A549 (cell line): ENCODE data around the gene ASMT. TPM values are rescaled to one million over a fixed set of nuclear protein-coding genes. Genes with fewer than 3 reads are reported as not detected.
"Not testable (repeated sequence)": the region's sequence is repeated elsewhere in the genome, so short reads cannot be mapped to it uniquely, and the experiment has no call there.

Source experiments
- ATAC-seq, 2 experiments: fragments of 200-7000 bp in 1 of 2; fragments of >200 bp in 1 of 2; cut with Nextera tagmentation in 1 of 2; cut with Tn5 transposase in 1 of 2; 3 replicates each; pipeline versions ENCODE4 v1.8.0 to v1.9.1; 2018 to 2020; ENCODE audit warnings: mild to moderate bottlenecking in 1 of 2, moderate library complexity in 1 of 2
- CTCF ChIA-PET: fragments of 300-600 bp; sonication (Branson Sonifier 250); formaldehyde crosslinking; extraction: SDS; loops from one replicate; lab custom pipeline; 2021; ENCODE audit warnings: antibody characterized with exemption, inconsistent platforms; lab: Yijun Ruan, JAX
- POLR2A ChIA-PET: fragments of 350-600 bp; formaldehyde crosslinking; extraction: SDS; loops from one replicate; lab custom pipeline; 2021; ENCODE audit warnings: antibody characterized with exemption, inconsistent platforms; lab: Yijun Ruan, JAX
- DNase-seq, 2 experiments: peaks; one replicate each; pipeline versions ENCODE4 v3.0.0 to v3.0.0-alpha.2; 2011 to 2016; ENCODE audit warnings: low read depth in 1 of 2, low spot score in 1 of 2
- FAIRE-seq: peaks from 2 replicates; lab custom pipeline; 2011; peaks lifted over from hg19 to GRCh38; lab: Jason Lieb, UNC
- H3K27ac ChIP-seq, 2 experiments: fragments of >200 bp; sonication (Bioruptor Twin); formaldehyde crosslinking; 3 replicates each; pipeline ENCODE4 v1.5.1; 2016 to 2017
- H3K4me1 ChIP-seq: fragments of >200 bp; sonication (Bioruptor Twin); formaldehyde crosslinking; 3 replicates; pipeline ENCODE4 v1.6.1; 2016
- H3K4me2 ChIP-seq: fragments of >200 bp; sonication (Bioruptor Twin); formaldehyde crosslinking; 3 replicates; pipeline ENCODE4 v1.6.1; 2016
- H3K4me3 ChIP-seq: fragments of >200 bp; sonication (Bioruptor Twin); formaldehyde crosslinking; 3 replicates; pipeline ENCODE4 v1.5.1; 2016
- H3K9me3 ChIP-seq: fragments of >200 bp; sonication (Bioruptor Twin); formaldehyde crosslinking; 3 replicates; pipeline ENCODE4 v1.6.1; 2016
- BCL3 ChIP-seq: fragments of >200 bp; sonication (Bioruptor Twin); formaldehyde crosslinking; IDR thresholded peaks from 3 replicates; pipeline ENCODE4 v1.6.1; 2016
- BHLHE40 ChIP-seq: IDR thresholded peaks from 2 replicates; pipeline ENCODE4 v1.6.1; 2012; ENCODE audit warnings: low read depth, low read length, inconsistent platforms
- CHD2 ChIP-seq: fragments of 150-350 bp; IDR thresholded peaks from 2 replicates; pipeline ENCODE4 v1.6.1; 2014; ENCODE audit warnings: low read length; ENCODE audit not compliant: partially characterized antibody
- EHMT2 ChIP-seq: fragments of 200-600 bp; sonication (generic); IDR thresholded peaks from 2 replicates; pipeline ENCODE4 v1.6.1; 2016; ENCODE audit warnings: antibody characterized with exemption, low read depth, mild to moderate bottlenecking, moderate library complexity
- FOSB ChIP-seq: fragments of 250-450 bp; sonication (Bioruptor Pico); IDR thresholded peaks from 2 replicates; pipeline ENCODE4 v1.5.0; 2020; ENCODE audit warnings: mild to moderate bottlenecking, moderate library complexity
- HOXA7 ChIP-seq: fragments of 250-450 bp; sonication (Bioruptor Pico); IDR thresholded peaks from 2 replicates; pipeline ENCODE4 v1.5.0; 2020; ENCODE audit warnings: mild to moderate bottlenecking, moderate library complexity
- JUN ChIP-seq, 2 experiments: fragments of >200 bp; sonication (Bioruptor Twin); formaldehyde crosslinking; IDR thresholded peaks; 2 replicates in 1 of 2; 3 replicates in 1 of 2; pipeline ENCODE4 v1.6.1; 2016 to 2017
- JUNB ChIP-seq: fragments of >200 bp; sonication (Bioruptor Twin); formaldehyde crosslinking; IDR thresholded peaks from 2 replicates; pipeline ENCODE4 v1.6.1; 2016
- KDM1A ChIP-seq: fragments of 200-600 bp; sonication (generic); IDR thresholded peaks from 2 replicates; pipeline ENCODE4 v1.6.1; 2016; ENCODE audit warnings: low read depth, mild to moderate bottlenecking
- MYC ChIP-seq: IDR thresholded peaks from 2 replicates; pipeline ENCODE4 v1.6.1; 2012; ENCODE audit warnings: mild to moderate bottlenecking, inconsistent platforms, low read length, improper control_type of control experiment, borderline replicate concordance
- NFE2L2 ChIP-seq: fragments of 150-350 bp; conservative IDR thresholded peaks from 2 replicates; pipeline ENCODE4 v1.6.1; 2014; ENCODE audit warnings: low read length
- NPAS2 ChIP-seq: fragments of 250-450 bp; sonication (Bioruptor Pico); IDR thresholded peaks from 2 replicates; pipeline ENCODE4 v1.8.0; 2022; ENCODE audit warnings: mild to moderate bottlenecking, moderate library complexity, borderline replicate concordance
- NR3C1 ChIP-seq: fragments of >200 bp; sonication (Bioruptor Twin); formaldehyde crosslinking; IDR thresholded peaks from 3 replicates; pipeline ENCODE4 v1.6.1; 2017
- RAD21 ChIP-seq, 2 experiments: fragments of >200 bp in 1 of 2; sonication (Bioruptor Twin) in 1 of 2; formaldehyde crosslinking in 1 of 2; IDR thresholded peaks in 1 of 2; conservative IDR thresholded peaks in 1 of 2; 2 replicates in 1 of 2; 3 replicates in 1 of 2; pipeline ENCODE4 v1.6.1; 2012 to 2018; ENCODE audit warnings: inconsistent platforms in 1 of 2
- RNF2 ChIP-seq: fragments of 200-600 bp; sonication (generic); IDR thresholded peaks from 2 replicates; pipeline ENCODE4 v1.6.1; 2016; ENCODE audit warnings: low read depth, mild to moderate bottlenecking, antibody characterized with exemption, moderate library complexity, borderline replicate concordance
- ZC3H11A ChIP-seq: fragments of 450-650 bp; IDR thresholded peaks from 2 replicates; pipeline ENCODE4 v1.6.1; 2014; ENCODE audit warnings: antibody characterized with exemption, mild to moderate bottlenecking
- ZFP36 ChIP-seq: fragments of 450-650 bp; IDR thresholded peaks from 2 replicates; pipeline ENCODE4 v1.6.1; 2014; ENCODE audit warnings: borderline replicate concordance; ENCODE audit not compliant: partially characterized antibody
- ZNF302 ChIP-seq: fragments of 250-450 bp; sonication (Bioruptor Pico); IDR thresholded peaks from 2 replicates; pipeline ENCODE4 v1.9.0; 2021; ENCODE audit warnings: inconsistent platforms, mild to moderate bottlenecking, moderate library complexity
- ZSCAN20 ChIP-seq: fragments of 250-450 bp; sonication (Bioruptor Pico); IDR thresholded peaks from 2 replicates; pipeline ENCODE4 v1.8.0; 2022; ENCODE audit warnings: mild to moderate bottlenecking, moderate library complexity
- WGBS: methylation state at CpG from one replicate; pipeline ENCODE4 v1.1.6; 2017; ENCODE audit errors: missing lambda C conversion rate; 5-methylcytosine and 5-hydroxymethylcytosine counted together
- polyA plus RNA-seq, 4 experiments: library from polyadenylated mRNA; depleted of rRNA in 3 of 4; stranded (reverse); fragments of >200 nt; fragmentation: RNase III in 1 of 4; extraction: RNeasy Plus Mini Kit Qiagen cat#74134 plus additional on column Dnase treatment in 1 of 4; gene quantifications; 2 replicates in 3 of 4; 3 replicates in 1 of 4; pipeline ENCODE4 v1.2.3, GENCODE V29; 2011 to 2017

ASMT gene
- polyA plus RNA-seq, 2 of the 4 experiments (the other 2 are of a cell fraction): 0.12 to 0.16 TPM

- no peak for DNase-seq
- 77% methylated on average over 12 of the region's 12 CpGs for WGBS
- Histone ChIP-seq H3K27ac (no peak overlapping the region), H3K4me3 (no peak overlapping the region), H3K4me2 (no peak overlapping the region), H3K4me1 (no peaks in the 10 kb centered on the region), H3K9me3 (no peaks in the 10 kb centered on the region)
- TF ChIP-seq HOXA7 (CRISPR knock-in tag) (no peak), MYC (no peak)
- POLR2A ChIA-PET: no interaction called here
- CTCF ChIA-PET: no interaction called here
- ATAC-seq: no peak
- no peak for FAIRE-seq
Observed at GRCh38 chrX:1610736-1611135, 4.1 kb upstream of the ASMT start.

GRCh38 chrX:1612641-1613286, 2.1 kb upstream of the ASMT start:
- H3K27ac ChIP-seq: no peak overlapping the region
- no peak for ATAC-seq
- H3K4me2 ChIP-seq: no peak overlapping the region
- no peak for DNase-seq
- no peaks in the 10 kb centered on the region for H3K9me3 ChIP-seq
- TF ChIP-seq ZC3H11A: no peak
- no peak for TF ChIP-seq JUNB
- TF ChIP-seq EHMT2: no peak
- TF ChIP-seq NPAS2 (CRISPR knock-in tag): no peak
- H3K4me1 ChIP-seq: no peaks in the 10 kb centered on the region
- FAIRE-seq: no peak
- H3K4me3 ChIP-seq: no peak overlapping the region
- CTCF ChIA-PET: no interaction called here
- POLR2A ChIA-PET: no interaction called here
- 79% methylated on average over 5 of the region's 5 CpGs for WGBS

GRCh38 chrX:1618689-1619088, 3.8 kb downstream of the ASMT start:
- ATAC-seq: no peak; a peak in 1 of 6 replicates
- TF ChIP-seq KDM1A (no peak), NFE2L2 (no peak), RNF2 (no peak), ZFP36 (no peak), JUN (IDR thresholded peaks at IDR 0.05) (no peak), FOSB (CRISPR knock-in tag) (no peak), CHD2 (no peak), JUNB (no peak), NR3C1 (no peak), ZSCAN20 (CRISPR knock-in tag) (no peak), BHLHE40 (no peak), BCL3 (no peak)
- TF ChIP-seq, all 56 proteins: peak for 0
- no peak overlapping the region for H3K27ac ChIP-seq
- ChIA-PET CTCF (no interaction called here), POLR2A (no interaction called here)
- H3K4me3 ChIP-seq: no peak overlapping the region
- H3K9me3 ChIP-seq: no peaks in the 10 kb centered on the region
- DNase-seq (no peak), FAIRE-seq (no peak)
- 69% methylated on average over 4 of the region's 4 CpGs for WGBS
- no peak overlapping the region for H3K4me2 ChIP-seq
- no peaks in the 10 kb centered on the region for H3K4me1 ChIP-seq

- Histone ChIP-seq H3K4me1 (no peaks in the 10 kb centered on the region), H3K4me3 (no peak overlapping the region), H3K27ac (no peak overlapping the region), H3K9me3 (no peaks in the 10 kb centered on the region), H3K4me2 (no peak overlapping the region)
- DNase-seq: no peak
- ATAC-seq: no peak
- ChIA-PET CTCF (no interaction called here), POLR2A (no interaction called here)
- no peak for TF ChIP-seq ZFP36
- no peak for TF ChIP-seq ZNF302 (CRISPR knock-in tag)
- TF ChIP-seq JUNB: no peak
- no peak for TF ChIP-seq FOSB (CRISPR knock-in tag)
- TF ChIP-seq RAD21 (conservative IDR thresholded peaks at IDR 0.05 in 1 of 2, IDR thresholded peaks at IDR 0.05 in 1 of 2): no peak
- no peak for FAIRE-seq
- WGBS: 59% methylated on average over 21 of the region's 21 CpGs
Observed at GRCh38 chrX:1623691-1624090, 8.8 kb downstream of the ASMT start.

GRCh38 chrX:1624158-1624860, 9.4 kb downstream of the ASMT start:
- POLR2A ChIA-PET, H3K27ac ChIP-seq, ATAC-seq, H3K4me2 ChIP-seq, CTCF ChIA-PET, H3K4me1 ChIP-seq, H3K4me3 ChIP-seq, H3K9me3 ChIP-seq, DNase-seq, FAIRE-seq: not testable (repeated sequence)
- 66% methylated on average over 13 of the region's 14 CpGs for WGBS

GRCh38 chrX:1624861-1625215, 10.0 kb downstream of the ASMT start:
- CTCF ChIA-PET, H3K27ac ChIP-seq, FAIRE-seq, H3K9me3 ChIP-seq, ATAC-seq, H3K4me1 ChIP-seq, DNase-seq, H3K4me3 ChIP-seq, POLR2A ChIA-PET, H3K4me2 ChIP-seq: not testable (repeated sequence)
- WGBS: 56% methylated on average over 7 of the region's 7 CpGs
